PFSK-1 (cell line): Measurements from ENCODE around the gene SLC25A44.
A peak's percentile ranks its signal among the peaks of the same experiment; 100 is the strongest.

Experiments used
- FOXP2 ChIP-seq: optimal IDR thresholded peaks from 2 replicates; pipeline ENCODE3; 2011; ENCODE audit warnings: borderline replicate concordance, control low read depth, inconsistent platforms; ENCODE audit not compliant: insufficient read depth; ENCODE audit errors: extremely low read length, extremely low read depth
- POLR2AphosphoS5 ChIP-seq: IDR thresholded peaks from 2 replicates; pipeline ENCODE4 v1.6.1; 2012; ENCODE audit warnings: low read depth, mild to moderate bottlenecking, control low read depth, low read length, moderate library complexity
- SIN3A ChIP-seq: IDR thresholded peaks from 2 replicates; pipeline ENCODE4 v1.6.1; 2012; ENCODE audit warnings: mild to moderate bottlenecking, low read length, moderate library complexity, borderline replicate concordance; ENCODE audit not compliant: insufficient read depth
- TAF1 ChIP-seq: IDR thresholded peaks from 2 replicates; pipeline ENCODE4 v1.6.1; 2012; ENCODE audit warnings: low read length, control low read depth, borderline replicate concordance; ENCODE audit not compliant: insufficient read depth
- TF ChIP-seq, protein P1 (sequence below), 2 experiments: IDR thresholded peaks; 2 replicates each; pipeline versions ENCODE4 v1.6.1 to v1.8.0; 2011 to 2012; ENCODE audit warnings: low read depth in 2 of 2, low read length in 2 of 2, control low read depth in 1 of 2, inconsistent platforms in 1 of 2, mild to moderate bottlenecking in 1 of 2, moderate library complexity in 1 of 2; ENCODE audit not compliant: insufficient read depth in 1 of 2

Gene SLC25A44

DNA sequence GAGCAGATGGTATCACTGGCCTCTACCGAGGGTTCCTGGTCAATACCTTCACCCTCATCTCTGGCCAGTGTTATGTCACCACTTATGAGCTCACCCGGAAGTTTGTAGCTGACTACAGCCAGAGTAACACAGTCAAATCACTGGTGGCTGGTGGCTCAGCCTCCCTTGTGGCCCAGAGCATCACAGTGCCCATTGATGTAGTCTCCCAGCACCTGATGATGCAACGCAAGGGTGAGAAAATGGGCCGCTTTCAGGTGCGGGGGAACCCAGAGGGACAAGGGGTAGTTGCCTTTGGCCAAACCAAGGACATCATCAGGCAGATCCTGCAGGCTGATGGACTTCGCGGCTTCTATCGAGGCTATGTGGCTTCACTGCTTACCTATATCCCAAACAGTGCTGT is 6.1 kb downstream of the SLC25A44 start:
- TF ChIP-seq POLR2AphosphoS5 (no peak), FOXP2 (no peak)
- TF ChIP-seq, protein P1, sequence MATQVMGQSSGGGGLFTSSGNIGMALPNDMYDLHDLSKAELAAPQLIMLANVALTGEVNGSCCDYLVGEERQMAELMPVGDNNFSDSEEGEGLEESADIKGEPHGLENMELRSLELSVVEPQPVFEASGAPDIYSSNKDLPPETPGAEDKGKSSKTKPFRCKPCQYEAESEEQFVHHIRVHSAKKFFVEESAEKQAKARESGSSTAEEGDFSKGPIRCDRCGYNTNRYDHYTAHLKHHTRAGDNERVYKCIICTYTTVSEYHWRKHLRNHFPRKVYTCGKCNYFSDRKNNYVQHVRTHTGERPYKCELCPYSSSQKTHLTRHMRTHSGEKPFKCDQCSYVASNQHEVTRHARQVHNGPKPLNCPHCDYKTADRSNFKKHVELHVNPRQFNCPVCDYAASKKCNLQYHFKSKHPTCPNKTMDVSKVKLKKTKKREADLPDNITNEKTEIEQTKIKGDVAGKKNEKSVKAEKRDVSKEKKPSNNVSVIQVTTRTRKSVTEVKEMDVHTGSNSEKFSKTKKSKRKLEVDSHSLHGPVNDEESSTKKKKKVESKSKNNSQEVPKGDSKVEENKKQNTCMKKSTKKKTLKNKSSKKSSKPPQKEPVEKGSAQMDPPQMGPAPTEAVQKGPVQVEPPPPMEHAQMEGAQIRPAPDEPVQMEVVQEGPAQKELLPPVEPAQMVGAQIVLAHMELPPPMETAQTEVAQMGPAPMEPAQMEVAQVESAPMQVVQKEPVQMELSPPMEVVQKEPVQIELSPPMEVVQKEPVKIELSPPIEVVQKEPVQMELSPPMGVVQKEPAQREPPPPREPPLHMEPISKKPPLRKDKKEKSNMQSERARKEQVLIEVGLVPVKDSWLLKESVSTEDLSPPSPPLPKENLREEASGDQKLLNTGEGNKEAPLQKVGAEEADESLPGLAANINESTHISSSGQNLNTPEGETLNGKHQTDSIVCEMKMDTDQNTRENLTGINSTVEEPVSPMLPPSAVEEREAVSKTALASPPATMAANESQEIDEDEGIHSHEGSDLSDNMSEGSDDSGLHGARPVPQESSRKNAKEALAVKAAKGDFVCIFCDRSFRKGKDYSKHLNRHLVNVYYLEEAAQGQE (IDR thresholded peaks at IDR 0.05; ENCODE audit: insufficient read depth in 1 of 2, low read depth in 2 of 2, low read length in 2 of 2) = no peak

DNA sequence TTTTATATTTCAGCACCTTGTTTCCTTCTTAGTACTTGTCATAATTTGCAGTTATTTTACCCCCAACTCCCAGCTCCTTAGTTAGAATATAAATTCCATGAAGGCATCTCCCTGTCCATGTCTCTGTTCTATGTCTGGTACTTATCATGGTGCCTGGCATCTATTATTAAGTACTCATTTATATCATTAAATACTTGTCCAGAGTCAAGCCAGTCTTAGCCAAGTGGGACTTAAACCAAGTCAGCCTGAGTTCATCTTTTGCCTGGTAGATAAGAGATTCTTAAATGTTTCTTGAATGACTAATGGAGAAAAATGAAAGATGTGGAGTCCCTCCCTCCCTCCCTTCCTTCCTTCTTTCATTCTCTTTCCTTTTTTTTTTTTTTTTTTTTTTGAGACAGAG is 9.4 kb downstream of the SLC25A44 start:
- TF ChIP-seq FOXP2 (no peak), POLR2AphosphoS5 (no peak), SIN3A (no peak), TAF1 (no peak)
- TF ChIP-seq, protein P1 (IDR thresholded peaks at IDR 0.05; ENCODE audit: insufficient read depth in 1 of 2, low read depth in 2 of 2, low read length in 2 of 2) = no peak

DNA sequence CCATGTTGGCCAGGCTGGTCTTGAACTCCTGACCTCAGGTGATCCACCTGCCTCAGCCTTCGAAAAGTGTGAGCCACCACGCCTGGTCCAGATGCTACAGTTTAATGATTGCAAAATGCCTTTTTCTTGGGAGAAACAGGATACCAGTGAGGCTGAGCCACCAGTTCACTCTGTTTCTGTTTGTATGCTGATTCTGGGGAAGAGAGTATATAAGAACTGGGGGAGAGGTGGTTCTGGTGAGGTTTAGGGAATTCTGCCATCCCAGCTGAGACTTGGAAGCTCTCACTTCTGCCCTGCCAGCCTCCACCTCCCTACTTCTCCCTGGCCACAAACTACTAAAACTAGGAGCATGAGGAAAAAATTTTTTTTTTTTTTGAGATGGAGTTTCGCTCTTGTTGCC is 10.8 kb downstream of the SLC25A44 start:
- TF ChIP-seq POLR2AphosphoS5 = no peak

DNA sequence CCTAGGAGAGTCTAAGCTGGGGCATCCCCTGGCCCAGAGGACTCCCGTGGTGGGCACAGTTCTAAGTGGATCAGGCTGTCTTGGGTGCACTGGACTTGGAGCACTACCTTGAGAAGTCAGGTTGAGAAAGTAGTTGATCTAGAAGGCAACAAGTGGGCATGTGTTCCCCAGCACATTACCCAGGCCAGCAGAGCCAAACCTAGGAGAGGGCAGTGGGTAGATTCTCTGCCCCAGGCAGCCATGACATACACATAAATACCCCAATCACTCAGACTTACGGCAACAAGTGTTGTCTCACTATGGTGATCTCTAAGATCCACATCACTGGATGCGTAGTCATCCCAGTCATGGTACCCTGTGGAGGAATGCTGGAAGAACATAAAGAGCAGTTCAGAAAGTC is 17.3 kb downstream of the SLC25A44 start:
- TF ChIP-seq, protein P1 (IDR thresholded peaks at IDR 0.05; ENCODE audit: insufficient read depth in 1 of 2, low read depth in 2 of 2, low read length in 2 of 2) = no peak
- TF ChIP-seq SIN3A (no peak), FOXP2 (no peak), POLR2AphosphoS5 (no peak), TAF1 (no peak)

DNA sequence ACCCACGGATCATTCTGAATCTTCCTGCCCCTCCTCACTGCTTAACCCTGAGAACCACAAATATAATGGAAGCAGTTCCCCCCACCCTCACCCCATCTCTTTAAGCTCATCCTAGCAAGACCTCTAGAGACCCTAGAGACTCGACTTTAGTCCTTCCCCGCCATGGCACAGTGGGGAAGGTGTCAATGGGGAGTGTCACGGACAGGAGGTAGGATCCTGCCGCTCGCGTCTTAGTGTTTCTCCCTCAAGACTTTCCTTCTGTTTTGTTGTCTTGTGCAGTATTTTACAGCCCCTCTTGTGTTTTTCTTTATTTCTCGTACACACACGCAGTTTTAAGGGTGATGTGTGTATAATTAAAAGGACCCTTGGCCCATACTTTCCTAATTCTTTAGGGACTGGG is 18.2 kb downstream of the SLC25A44 start:
- TF ChIP-seq FOXP2 (no peak), POLR2AphosphoS5 (no peak), TAF1 (no peak)
- TF ChIP-seq, protein P1 (IDR thresholded peaks at IDR 0.05; ENCODE audit: insufficient read depth in 1 of 2, low read depth in 2 of 2, low read length in 2 of 2) = no peak

DNA sequence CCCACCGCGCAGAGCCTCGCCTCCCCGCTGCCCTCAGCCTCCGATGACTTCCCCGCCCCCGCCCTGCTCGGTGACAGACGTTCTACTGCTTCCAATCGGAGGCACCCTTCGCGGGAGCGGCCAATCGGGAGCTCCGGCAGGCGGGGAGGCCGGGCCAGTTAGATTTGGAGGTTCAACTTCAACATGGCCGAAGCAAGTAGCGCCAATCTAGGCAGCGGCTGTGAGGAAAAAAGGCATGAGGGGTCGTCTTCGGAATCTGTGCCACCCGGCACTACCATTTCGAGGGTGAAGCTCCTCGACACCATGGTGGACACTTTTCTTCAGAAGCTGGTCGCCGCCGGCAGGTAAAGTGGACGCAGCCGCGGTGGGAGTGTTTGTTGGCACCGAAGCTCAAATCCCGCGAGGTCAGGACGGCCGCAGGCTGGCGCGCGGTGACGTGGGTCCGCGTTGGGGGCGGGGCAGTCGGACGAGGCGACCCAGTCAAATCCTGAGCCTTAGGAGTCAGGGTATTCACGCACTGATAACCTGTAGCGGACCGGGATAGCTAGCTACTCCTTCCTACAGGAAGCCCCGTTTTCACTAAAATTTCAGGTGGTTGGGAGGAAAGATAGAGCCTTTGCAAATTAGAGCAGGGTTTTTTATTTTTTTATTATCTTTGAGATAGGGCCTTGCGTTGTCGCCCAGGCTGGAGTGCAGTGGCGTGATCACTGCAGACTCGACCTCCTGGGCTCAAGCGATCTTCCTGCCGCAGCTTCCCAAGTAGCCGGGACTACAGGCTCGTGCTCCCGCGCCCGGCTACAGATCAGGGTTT is 19.1 kb downstream of the SLC25A44 start, which contains the start of gene PMF1:
PMF1 (plus strand) TSS at position 175 of the 811 bp plus-strand sequence; CDS start at position 184, 9 bp downstream.
- peak; percentile 42; the same call in 1 of the 2 replicates for TF ChIP-seq SIN3A
- TF ChIP-seq POLR2AphosphoS5 = peak; percentile 91
- peak; percentile 73 for TF ChIP-seq TAF1
- TF ChIP-seq, protein P1 (IDR thresholded peaks at IDR 0.05; ENCODE audit: insufficient read depth in 1 of 2, low read depth in 2 of 2, low read length in 2 of 2) = peak in 1 of 2 experiments; percentile 64; a peak in 2 of 4 replicates
- peak; percentile 82 for TF ChIP-seq FOXP2
